Dedifferentiated amniotic fluid mesenchymal stem cell (primary cell): Measurements from ENCODE around the gene DPF1.
"Not testable (repeated sequence)": the region's sequence is repeated elsewhere in the genome, so short reads cannot be mapped to it uniquely, and the experiment has no call there.

Source experiments
- DNase-seq: peaks from one replicate; pipeline ENCODE4 v3.0.0-alpha.2; 2016; ENCODE audit errors: extremely low spot score

DPF1 gene

DNA sequence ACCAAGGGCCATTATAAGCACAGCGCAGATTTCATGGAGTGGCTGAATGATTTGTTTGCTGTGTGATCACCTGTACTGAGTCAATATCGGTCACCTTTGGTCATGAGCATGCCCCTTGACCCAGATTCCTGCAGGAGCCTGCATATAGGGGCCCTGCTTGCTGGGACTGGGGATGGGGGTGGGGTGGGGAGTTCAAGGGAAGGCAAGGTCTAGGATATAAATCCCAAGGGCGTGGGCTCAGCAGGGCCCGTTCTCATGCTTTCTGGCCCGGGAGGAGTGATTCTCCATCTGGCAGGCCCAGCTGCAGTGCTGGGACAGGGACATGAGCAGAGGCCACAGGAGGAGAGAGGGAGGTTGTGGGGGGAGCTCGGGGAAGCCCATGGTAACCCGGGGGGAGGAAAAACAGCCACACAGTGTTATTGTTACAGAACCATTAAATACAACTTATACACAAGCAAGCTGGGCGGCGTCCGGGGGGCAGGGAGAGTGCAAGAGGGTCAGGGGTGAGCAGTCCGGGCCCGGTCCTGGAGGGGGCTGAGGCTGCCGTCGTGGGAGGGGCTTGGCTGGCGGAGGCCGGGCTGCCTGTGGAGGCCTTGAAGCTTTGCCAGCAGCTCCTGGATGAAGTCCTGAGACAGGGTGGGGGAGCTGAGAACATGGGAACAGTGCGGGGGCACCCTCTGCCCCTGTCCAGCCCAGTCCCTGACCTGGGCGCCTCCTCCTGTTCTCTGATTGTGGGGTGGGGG, 27.0 kb upstream of the DPF1 start:
- no peak for DNase-seq

DNA sequence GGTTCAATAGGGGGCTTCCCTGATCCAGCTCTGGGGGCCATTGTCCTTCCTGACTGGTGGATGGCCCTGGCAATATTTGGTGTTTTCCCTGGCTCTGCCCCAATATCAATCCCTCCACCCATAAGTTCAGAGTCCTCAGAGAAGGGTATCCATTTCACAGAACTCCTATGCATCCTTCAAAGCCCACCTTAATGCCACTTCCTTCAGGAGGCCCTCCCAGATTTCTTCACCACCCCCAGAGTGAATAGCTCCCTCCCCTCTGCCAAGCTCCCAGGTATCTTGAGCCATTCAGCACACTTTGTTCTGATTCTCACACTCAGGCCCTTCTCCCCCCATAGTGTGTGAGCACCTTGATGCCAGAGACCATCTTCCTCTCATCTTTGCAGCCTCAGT, 26.4 kb upstream of the DPF1 start:
- DNase-seq = no peak

DNA sequence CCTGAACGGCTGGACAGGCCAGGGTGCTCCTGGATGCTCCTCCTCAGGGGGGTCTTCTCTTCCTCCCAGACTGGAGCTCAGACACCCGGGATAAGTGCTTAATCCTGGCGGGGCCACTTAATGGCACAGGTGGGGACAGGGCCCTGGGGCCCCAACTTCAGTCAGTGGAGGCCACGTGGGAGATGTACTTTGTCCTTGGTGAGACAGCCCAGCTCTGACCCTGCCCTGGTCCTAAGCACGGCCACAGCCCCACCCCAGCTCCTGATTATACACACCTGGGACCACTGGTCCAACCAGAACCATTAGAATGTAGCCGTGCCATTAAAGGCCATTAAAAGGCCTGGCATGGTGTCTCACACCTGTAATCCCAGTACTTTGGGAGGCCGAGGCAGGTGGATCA, 24.4 kb upstream of the DPF1 start:
- no peak for DNase-seq

DNA sequence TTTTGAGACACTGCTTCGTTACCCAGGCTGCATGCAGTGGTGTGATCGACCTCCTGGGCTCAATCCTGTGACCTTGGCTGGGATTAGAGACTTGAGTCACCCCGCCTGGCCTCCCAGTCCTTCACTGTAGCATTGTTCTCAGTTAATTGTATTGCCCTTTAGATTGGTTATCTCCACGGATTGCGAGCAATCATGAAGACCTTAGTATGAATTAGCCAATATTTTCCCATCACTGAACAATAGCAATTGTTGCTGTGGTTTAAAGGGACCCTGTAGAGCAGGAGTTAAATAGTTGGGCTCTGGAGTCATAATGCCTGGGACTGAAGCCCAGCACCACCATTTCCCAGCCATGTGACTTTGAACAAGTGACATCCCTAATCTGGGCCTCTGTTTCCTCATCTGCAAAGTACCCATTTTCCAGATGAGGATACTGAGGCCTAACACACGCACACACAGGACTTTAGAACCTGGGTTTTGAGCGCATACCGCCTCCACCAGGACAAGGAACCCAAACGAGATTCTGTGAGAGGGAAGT, 23.8 kb upstream of the DPF1 start:
- no peak for DNase-seq

DNA sequence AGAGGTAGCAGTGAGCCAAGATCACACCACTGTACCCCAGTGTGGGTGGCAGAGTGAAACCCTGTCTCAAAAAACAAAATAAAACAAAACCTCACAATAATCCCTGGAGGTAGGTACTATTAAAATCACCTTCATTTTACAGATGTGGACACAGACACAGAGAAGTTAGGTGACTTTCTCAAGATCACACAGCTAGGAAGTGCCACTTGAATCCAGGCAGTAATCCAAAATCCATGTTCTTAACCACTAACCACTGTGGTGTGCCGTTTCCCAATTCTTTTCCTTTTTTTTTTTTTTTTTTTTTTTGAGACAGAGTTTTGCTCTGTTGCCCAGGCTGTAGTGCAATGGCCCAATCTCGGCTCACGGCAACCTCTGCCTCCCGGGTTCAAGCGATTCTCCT, 23.1 kb upstream of the DPF1 start:
- DNase-seq = no peak

DNA sequence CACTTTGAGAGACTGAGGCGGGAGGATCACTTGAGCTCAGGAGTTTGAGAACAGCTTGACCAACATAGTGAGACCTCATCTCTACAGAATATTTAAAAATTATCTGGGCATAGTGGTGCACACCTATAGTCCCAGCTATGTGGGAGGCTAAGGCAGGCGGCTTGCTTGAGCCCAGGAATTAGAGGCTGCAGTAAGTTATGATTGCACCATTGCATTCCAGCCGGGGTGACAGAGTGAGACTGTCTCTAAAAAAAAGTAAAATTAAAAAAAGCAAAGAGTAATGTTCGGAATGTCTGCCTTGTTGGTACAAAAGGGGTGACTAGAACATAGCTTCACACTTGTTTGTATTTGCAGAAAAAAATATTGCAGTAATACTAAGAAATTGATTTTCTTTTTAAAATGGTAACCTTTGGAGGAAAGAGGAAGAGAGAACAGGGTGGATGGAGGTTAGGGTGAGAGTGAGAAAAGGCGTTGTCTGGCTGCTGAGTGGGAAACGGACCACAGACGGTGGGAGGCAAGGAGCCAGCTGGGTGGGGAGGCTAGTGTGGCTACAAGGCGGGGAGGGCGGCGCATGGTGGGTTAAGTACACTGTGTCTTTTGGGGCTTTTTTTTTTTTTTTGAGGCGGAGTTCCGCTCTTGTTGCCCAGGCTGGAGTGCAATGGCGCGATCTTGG, 21.9 kb upstream of the DPF1 start:
- DNase-seq = no peak

DNA sequence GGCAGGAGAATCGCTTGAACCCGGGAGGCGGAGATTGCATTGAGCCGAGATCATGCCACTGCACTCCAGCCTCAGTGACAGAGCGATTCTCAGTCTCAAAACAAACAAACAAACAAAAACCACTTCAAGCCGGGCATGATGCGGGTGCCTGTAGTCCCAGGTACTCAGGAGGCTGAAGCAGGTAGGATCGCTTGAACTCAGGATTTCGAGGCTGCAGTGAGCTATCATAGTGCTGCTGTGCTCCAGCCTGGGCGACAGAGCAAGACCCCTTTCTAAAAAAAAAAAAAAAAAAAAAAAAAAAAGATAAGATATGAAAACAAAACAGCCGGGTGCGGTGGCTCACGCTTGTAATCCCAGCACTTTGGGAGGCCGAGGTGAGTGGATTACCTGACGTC, 19.3 kb upstream of the DPF1 start:
- no peak for DNase-seq

DNA sequence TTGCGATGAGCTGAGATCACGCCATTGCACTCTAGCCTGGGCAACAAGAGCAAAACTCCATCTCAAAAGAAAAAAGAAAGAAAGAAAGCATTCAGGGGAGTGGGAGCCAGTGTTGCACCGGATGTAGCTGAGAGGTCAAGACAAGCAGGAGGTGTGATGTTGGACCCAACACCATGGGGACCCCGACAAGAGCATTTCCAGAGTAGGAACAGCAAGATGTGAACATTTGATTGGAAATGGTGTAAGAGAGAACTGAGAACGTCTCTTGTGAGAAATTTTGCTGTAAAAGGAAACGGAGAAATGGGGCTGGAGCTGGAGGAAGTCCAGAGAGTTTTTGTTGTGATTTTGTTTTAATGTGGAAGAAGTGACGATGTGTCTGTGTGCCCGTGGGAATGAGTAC, 15.8 kb upstream of the DPF1 start:
- DNase-seq = no peak

DNA sequence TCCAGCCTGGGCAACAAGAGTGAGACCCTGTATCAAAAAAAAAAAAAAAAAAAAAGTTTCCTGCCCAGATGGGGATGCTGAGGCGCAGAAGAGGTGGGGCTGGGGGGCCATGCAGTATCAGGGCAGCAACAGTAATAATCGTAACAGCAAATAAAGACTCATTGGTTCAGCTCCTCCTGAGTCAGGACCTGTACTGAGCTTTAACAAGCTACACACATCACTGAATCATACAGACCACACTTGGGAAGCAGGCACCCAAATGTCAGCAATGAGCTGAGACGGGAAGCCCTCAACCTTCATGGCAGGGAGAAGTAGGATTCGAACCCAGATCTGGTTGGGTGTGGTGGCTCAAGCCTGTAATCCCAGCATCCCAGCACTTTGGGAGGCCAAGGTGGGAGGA, 10.6 kb upstream of the DPF1 start:
- DNase-seq = no peak

DNA sequence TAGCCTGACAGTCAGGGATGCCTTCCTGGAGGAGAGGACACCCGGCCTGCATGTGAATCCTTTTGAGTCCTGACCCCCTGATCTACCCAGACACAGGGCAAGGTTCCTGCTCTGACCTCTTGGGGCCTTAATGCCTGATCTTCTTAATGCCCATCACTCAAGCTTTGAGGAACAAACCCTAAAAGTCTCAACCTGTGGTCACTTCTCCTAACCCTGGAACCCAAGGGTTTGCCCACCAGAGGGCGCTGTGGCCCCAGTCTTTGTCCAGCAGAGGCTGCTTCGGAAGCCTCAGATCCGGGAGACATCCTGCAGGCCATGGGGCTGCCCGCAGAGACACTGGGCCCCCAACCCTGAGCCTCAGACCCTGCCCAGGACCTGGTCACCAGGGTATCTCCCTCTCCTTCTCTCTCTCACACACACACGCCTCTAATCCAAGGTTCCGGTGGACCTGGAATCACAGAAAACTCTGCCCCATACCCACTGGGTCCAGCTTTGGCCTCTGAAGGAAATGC, 9.8 kb upstream of the DPF1 start:
- peak; percentile 68 for DNase-seq

DNA sequence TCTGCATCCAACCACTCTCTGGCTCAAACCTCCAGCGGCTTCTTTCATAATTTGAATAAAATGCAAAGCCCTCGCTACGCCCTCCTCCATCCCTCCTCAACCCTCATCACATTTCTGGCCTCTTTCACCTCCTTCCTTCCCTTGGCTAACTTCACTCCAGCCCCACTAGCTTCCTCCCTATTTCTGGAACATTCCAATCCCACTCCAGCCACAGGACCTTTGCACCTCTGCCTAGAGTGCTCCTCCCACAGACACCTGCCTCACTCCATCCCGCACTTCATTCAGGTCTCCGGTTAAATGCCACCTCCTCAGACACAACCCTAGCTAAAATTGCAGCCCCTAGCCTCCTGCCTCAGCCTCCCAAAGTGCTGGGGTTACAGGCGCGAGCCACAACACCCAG, 7.9 kb upstream of the DPF1 start:
- DNase-seq = no peak

DNA sequence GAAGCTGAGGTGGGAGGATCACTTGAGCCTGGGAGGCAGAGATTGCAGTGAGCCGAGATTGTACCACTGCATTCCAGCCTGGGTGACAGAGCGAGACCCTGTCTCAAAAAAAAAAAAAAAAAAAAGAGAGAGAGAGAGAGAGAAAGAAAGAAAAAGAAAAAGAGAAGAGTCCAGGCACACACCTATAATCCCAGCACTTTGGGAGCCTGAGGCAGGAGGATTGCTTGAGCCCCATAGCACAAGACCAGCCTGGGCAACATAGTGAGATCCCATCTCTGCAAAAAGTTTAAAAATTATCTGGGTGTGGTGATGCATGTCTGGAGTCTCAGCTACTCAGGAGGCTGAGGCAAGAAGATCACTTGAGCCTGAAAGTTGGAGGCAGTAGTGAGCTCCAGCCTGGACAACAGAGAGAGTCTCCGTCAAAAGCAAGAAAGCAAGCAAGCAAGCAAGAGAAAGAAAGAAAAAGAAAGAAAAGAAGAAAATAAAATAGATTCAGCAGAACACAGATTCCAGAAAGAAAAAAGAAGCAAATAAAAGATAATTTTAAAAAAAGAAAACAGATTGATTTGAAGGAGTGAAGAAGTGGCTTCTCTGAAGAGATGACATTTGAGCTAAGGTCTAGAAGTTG, 6.6 kb upstream of the DPF1 start:
- DNase-seq = not testable (repeated sequence)

DNA sequence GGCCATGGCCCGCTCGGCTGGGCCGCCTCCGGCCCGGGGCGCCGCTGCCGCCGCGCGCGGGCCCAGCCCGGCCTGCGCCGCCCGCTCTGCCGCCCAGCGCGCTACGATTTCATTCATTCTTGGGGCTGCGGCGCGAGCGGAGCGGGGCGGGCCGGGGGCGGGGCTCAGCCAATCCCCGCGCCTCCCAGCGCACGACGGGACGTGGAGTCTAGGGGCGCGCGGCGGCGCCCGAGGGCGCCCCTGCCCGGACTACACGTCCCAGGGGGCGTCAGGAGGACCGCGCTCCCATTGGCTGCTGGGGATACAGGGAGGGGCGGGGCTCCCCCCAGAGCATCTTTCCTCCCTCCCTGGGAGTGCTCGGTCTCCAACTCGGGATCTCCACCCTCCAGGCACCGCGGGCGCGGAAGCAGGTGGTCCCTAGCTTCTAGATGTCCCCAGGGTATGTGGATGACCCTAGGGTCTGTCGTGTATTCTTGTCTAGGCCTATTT, 5.6 kb upstream of the DPF1 start:
- peak; percentile 29 for DNase-seq

DNA sequence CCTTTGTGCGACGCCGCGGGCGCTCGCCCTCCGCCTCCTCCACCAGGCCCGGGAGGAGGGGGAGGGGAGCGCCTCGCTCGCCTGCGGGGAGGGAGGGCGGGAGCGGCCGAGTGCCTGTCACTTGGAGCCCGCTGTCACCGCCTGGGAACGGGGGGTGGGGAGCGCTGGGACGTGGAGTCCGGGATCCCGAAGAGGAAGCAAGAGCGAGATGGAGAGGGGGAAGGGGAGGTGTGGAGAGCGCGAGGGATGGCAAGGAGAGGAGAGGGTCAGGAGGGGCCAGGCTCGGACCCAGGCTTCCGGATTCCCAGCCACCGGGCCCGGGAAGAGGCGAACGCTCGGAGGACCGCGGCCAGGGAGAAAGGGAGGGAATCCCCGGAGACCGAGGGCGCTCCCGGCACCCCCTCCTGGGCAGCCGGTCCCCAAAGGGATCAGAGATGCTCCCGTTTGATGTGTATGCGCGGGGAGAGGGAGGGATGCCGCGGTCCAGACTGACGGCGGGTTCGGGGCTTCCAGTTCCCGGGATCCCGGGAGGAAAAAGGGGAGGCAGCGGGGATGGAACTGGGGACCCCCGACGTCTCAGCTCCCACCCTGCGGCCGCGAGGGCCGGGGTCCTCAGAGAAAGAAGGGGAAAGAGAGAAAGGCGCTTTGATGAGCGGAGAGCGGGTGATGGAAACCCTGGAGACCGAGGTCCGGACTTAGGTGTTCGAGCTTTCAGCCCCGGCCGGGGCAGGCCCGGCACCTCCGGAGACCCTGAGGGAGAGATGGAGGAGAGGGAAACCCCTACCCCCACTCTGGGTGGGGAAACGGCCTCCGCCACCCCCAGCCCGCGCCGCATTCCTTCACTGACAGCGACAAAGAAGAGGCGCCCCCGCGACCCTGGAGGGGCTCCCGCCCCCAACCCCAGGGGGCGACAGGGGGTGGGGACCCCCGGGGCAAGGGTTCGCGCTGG, 4.7 kb upstream of the DPF1 start:
- DNase-seq = no peak

DNA sequence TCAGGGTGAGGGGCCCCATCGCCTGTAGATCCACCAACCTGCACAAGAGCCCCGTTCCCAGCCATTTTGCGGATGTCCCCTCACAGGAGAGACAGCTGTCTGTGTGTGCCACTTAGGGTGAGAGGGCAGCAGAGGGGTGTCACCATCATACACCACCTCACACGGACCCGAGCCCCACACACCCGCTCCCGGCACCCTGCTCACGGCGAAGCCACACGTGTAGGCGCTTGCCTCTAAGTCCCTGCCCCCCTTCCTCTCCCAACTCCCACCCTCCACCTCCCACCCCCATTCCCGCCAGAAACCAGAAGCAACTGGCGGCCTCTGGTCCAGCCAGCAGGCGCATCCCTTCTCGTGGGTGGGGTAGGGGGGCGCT, 4.0 kb upstream of the DPF1 start:
- DNase-seq = no peak

DNA sequence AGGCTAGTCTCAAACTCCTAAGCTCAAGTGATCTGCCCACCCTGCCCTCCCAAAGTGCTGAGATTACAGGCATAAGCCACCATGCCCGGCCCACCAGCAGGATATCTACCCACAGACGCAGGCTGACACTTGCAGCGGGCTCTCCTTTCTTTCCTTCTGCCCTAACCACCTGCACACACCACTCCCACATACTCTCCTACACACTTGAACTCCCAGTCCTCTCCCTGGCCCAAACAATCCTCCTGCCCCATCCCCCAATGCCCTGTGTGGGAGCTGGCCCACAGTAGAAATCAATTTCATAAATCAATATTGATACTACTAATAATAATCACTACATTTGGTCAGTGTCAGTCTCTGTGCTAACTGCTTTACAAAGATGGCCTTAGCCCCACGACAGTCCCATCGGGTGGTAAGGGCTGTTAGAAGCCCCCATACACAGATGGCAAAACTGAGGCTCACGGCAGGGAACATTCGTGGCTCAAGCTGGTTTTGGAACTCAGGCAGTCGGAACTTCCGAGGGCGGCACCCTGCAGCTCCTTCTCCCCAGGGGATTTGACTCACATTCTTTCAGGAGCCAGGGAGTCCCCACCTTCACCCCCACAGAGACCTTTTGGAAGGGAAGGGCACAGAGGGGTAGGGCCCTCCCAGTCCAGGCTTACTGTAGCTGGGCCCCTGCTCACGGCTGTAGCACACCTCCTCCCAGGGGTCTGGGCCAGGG, 3.4 kb upstream of the DPF1 start:
- no peak for DNase-seq

DNA sequence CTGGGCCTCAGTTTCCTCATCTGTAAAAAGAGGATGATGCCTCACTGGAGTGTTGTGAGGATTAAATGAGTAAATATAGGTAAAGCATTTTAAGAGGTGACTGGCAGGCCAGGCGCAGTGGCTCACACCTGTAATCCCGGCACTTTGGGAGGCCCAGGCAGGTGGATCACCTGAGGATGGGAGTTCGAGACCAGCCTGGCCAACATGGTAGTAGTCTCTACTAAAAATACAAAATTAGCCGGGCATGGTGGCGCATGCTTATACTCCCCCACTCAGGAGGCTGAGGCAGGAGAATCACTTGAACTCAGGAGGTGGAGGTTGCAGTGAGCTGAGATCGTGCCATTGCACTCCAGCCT, 819 bp upstream of the DPF1 start:
- DNase-seq = not testable (repeated sequence)

DNA sequence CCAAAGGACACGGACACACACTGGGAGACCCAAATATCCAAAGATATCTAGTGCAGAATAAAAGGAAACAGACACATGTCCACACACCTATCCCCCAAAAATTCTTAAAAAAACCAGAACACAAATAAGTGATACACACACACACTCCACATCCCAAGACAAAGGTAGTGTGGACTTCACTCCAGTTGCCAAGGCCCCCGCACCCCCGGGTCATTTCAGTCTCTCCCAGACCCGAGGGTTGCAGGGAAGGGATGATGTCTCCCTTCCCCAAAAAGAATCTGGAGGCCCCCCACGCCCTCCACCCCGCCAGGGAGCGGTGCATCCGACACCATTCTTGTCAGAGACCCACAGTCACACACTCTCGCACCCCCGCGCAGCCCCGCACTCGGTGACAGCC, 407 bp downstream of the DPF1 start:
- no peak for DNase-seq

DNA sequence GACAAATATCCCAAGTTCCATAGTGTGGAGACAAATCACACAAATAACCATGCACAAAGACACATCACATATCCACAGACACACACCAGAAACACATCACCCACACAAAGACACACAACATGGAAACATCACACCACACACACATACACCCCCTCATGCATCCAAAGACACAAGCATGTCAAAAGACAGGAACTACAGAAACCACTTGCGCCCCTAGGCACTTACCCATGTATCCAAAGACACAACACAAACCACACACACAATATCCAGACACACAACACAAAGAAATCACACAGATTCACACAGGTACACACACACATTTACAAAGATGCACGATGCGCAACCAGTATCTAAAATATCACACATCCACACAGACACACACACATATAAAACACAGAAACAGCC, 901 bp downstream of the DPF1 start:
- DNase-seq = no peak

DNA sequence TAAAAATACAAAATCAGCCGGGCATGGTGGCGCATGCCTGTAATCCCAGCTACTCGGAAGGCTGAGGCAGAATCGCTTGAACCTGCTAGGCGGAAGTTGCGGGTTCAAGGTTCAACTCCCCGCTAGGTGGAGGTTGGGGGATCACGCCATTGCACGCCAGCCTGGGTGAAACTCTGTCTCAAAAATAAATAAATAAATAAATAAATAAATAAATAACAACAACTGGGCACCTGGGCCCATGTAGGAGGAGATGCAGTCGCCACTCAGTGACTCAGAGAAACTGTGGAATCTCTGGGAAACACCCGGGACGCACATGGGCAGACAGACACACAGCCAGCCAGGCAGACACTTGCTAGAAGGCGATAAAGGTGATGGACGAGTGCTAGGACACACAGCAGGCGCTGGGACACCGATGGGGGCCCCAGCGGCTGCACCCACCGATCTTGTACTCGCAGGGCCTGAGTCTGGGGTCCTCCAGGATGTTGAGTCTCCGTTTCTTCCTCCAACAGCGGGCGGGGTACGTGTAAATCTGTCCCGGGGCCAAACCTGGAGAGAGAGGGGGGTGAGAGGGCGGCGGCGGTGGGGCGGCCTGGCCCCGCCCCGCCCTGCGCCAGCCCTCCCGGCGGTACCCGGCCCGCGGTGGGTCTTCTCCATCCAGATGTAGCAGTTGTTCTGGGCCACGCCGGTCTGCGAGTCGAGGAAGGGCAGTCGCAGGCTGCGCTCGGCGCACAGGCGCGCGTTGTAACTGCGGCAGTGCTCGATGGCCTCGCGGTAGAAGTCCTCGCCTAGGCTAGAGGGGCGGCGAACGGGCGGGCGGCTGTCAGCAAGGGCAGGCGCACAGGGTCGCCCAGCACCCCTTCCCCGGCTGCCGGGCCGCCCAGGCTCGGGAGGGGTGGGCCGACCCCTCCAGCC, 1.8 kb downstream of the DPF1 start:
- no peak for DNase-seq
